Type B pancreatic cell (in vitro differentiated cells): ENCODE measurements around the gene SLC4A9. TPM values are rescaled to one million over a fixed set of nuclear protein-coding genes. Genes with fewer than 3 reads are reported as not detected.
"Not testable (repeated sequence)": the region's sequence is repeated elsewhere in the genome, so short reads cannot be mapped to it uniquely, and the experiment has no call there.

Experiments
- DNase-seq: peaks from one replicate; pipeline ENCODE4 v3.0.0; 2021; ENCODE audit warnings: mixed read lengths; ENCODE audit not compliant: unreplicated experiment; ENCODE audit errors: extremely low spot score
- H3K27ac Mint-ChIP-seq: 2 replicates; pipeline ENCODE4 v1.8.0; 2021; ENCODE audit warnings: mild to moderate bottlenecking, mixed read lengths
- H3K27me3 Mint-ChIP-seq: 2 replicates; pipeline ENCODE4 v1.8.0; 2021; ENCODE audit warnings: mixed read lengths
- H3K36me3 Mint-ChIP-seq: 2 replicates; pipeline ENCODE4 v1.8.0; 2021; ENCODE audit warnings: mixed read lengths
- H3K4me1 Mint-ChIP-seq: one replicate; pipeline ENCODE4 v1.8.0; 2021; ENCODE audit warnings: mixed read lengths; ENCODE audit not compliant: unreplicated experiment
- H3K4me3 Mint-ChIP-seq: 2 replicates; pipeline ENCODE4 v1.8.0; 2021; ENCODE audit warnings: mild to moderate bottlenecking, mixed read lengths
- H3K9me3 Mint-ChIP-seq: 2 replicates; pipeline ENCODE4 v1.8.0; 2021; ENCODE audit warnings: mixed read lengths
- total RNA-seq: library from RNA; stranded (reverse); gene quantifications from 2 replicates; pipeline ENCODE4 v1.2.1, GENCODE V29; 2021; ENCODE audit warnings: low replicate concordance
- TF ChIP-seq, protein P1 (sequence below): fragments of 200-600 bp; sonication (generic); conservative IDR thresholded peaks from 2 replicates; pipeline ENCODE4 v1.5.0; 2021; ENCODE audit warnings: antibody characterized with exemption, mild to moderate bottlenecking

SLC4A9 gene
- total RNA-seq, 1 donor from 2014 or later = not detected

DNA sequence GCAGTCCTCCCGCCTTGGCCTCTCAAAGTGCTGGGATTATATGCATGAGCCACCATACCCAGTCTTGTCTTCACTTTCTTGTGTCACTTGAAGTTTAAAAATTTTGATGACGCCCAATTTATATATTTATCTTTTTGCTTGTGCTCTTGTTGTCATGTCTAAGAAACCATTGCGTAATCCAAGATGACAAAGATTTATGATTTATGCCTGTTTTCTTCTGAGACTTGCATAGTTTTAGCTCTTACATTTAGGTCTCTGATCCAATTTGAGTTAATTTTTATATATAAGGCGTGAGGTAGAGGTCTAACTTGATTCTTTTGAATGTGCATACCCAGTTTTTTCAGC lies 60.2 kb downstream of the SLC4A9 start:
- TF ChIP-seq, protein P1, sequence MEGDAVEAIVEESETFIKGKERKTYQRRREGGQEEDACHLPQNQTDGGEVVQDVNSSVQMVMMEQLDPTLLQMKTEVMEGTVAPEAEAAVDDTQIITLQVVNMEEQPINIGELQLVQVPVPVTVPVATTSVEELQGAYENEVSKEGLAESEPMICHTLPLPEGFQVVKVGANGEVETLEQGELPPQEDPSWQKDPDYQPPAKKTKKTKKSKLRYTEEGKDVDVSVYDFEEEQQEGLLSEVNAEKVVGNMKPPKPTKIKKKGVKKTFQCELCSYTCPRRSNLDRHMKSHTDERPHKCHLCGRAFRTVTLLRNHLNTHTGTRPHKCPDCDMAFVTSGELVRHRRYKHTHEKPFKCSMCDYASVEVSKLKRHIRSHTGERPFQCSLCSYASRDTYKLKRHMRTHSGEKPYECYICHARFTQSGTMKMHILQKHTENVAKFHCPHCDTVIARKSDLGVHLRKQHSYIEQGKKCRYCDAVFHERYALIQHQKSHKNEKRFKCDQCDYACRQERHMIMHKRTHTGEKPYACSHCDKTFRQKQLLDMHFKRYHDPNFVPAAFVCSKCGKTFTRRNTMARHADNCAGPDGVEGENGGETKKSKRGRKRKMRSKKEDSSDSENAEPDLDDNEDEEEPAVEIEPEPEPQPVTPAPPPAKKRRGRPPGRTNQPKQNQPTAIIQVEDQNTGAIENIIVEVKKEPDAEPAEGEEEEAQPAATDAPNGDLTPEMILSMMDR = no peak
- no peaks in the 10 kb centered on the region for H3K4me1 Mint-ChIP-seq
- H3K36me3 Mint-ChIP-seq = peaks cover 30% of the 10 kb centered on the region
- no peak for DNase-seq
- H3K27me3 Mint-ChIP-seq = no peaks in the 10 kb centered on the region
- H3K27ac Mint-ChIP-seq = peak overlapping the region; percentile 8
- H3K4me3 Mint-ChIP-seq = no peak overlapping the region
- peaks cover 3% of the 10 kb centered on the region for H3K9me3 Mint-ChIP-seq

DNA sequence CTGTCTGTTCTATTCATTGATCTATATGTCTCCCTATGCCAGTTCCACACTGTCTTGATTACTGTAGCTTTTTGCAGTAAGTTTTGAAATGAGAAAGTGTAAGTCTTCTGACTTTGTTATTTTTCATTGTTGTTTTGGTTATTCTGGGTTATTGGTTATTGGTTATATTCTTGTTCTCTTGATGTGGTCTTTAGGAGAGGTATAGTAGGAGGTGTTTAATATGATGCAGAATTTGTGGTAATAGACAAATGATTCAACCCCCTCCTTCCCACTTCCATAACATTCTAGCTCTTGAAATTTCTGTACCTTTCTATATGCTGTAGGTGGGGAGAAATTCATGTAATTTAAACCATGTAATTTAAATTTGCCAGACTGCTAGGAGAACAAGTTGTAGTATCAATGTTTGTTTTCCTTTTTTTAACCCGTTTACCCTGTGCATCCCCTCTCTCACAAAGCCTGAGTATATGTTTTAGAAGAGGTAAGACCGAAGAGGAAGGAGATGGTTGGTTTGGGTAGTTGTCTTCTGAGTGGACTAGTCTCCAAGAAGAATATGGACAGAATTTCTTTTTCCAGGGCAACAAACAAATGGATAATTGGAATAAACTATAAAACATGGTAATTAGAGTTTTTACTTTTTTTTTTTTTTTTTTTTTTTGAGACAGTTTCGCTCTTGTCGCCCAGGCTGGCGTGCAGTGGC lies 60.8 kb downstream of the SLC4A9 start:
- Mint-ChIP-seq H3K4me1 (no peaks in the 10 kb centered on the region), H3K4me3 (no peak overlapping the region), H3K36me3 (peaks cover 29% of the 10 kb centered on the region), H3K9me3 (peaks cover 3% of the 10 kb centered on the region), H3K27me3 (no peaks in the 10 kb centered on the region), H3K27ac (no peak overlapping the region)
- TF ChIP-seq, protein P1 = no peak
- no peak for DNase-seq

DNA sequence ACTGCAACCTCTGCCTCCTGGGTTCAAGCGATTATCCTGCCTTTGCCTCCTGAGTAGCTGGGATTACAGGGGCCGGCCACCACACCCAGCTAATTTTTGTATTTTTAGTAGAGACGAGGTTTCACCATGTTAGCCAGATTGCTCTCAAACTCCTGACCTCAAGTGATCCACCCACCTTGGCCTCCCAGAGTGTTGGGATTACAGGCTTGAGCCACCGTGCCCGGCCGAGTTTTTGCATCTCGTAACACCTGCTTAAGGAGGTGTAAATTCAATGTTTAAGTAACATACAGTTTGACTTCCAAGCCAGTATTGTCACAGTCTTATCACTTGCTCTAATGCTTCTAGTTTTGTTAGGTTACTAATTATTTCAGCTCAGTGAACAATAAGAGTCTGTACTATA lies 61.4 kb downstream of the SLC4A9 start:
- not testable (repeated sequence) for H3K9me3 Mint-ChIP-seq, H3K4me3 Mint-ChIP-seq, H3K4me1 Mint-ChIP-seq, H3K27ac Mint-ChIP-seq, H3K27me3 Mint-ChIP-seq, DNase-seq
- H3K36me3 Mint-ChIP-seq = peaks cover 25% of the 10 kb centered on the region

DNA sequence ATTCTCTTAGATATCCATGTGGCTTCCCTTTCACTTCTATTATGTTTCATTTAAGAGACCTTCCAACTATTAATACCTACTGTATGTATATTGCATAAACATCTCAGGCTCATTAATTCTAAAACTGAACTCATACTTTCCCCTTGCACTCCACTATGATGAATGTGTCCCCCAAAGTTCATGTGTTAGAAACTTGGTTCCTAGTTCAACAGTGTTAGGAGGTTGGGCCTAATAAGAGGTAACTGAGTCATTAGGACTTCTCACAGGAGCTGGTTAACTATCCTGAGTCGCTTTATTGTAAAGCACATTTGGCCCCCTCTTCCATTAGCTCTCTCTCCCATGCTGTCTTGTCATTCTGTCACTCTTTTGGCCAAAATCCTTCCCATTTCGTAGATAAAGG lies 63.6 kb downstream of the SLC4A9 start:
- no peaks in the 10 kb centered on the region for H3K4me1 Mint-ChIP-seq
- TF ChIP-seq, protein P1 = no peak
- H3K27ac Mint-ChIP-seq = no peak overlapping the region
- H3K27me3 Mint-ChIP-seq = no peaks in the 10 kb centered on the region
- DNase-seq = no peak
- peaks cover 3% of the 10 kb centered on the region for H3K9me3 Mint-ChIP-seq
- H3K4me3 Mint-ChIP-seq = no peak overlapping the region
- H3K36me3 Mint-ChIP-seq = peaks cover 25% of the 10 kb centered on the region

DNA sequence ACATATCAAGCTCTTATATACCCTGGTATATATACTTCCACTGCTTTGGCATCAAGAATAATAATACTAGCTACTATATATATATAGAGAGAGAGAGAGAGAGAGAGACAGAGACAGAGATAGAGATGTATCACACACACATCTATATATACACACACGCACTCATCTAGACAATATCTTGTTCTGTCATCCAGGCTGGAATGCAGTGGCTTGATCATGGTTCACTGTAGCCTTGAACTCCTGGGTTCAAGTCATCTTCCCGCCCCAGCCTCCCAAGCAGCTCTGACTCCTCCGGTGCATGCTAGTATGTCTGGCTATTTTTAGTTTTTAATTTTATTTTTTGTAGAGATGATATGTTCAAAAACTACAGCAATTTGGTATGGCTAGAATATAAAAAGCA lies 64.1 kb downstream of the SLC4A9 start:
- no peak for DNase-seq
- TF ChIP-seq, protein P1 = no peak
- Mint-ChIP-seq H3K9me3 (peaks cover 3% of the 10 kb centered on the region), H3K36me3 (peaks cover 25% of the 10 kb centered on the region), H3K27ac (no peak overlapping the region), H3K27me3 (no peaks in the 10 kb centered on the region), H3K4me3 (no peak overlapping the region), H3K4me1 (no peaks in the 10 kb centered on the region)

Other genes with a start within 250 kb of the SLC4A9 start
- 8.3 and 10.7 TPM in 2 replicates for gene PURA, start 246.1 kb upstream of the SLC4A9 start, total RNA-seq
- gene IGIP, start 234.3 kb upstream of the SLC4A9 start, total RNA-seq = 2.6 and 2.9 TPM in 2 replicates
- 49.9 and 73.5 TPM in 2 replicates for gene CYSTM1, start 185.0 kb upstream of the SLC4A9 start, total RNA-seq
- 47.1 and 57.9 TPM in 2 replicates for gene PFDN1, start 57.1 kb upstream of the SLC4A9 start, total RNA-seq
- 4.7 and 4.9 TPM in 2 replicates for gene HBEGF, start 13.6 kb upstream of the SLC4A9 start, total RNA-seq
- 108 and 129 TPM in 2 replicates for gene ANKHD1, start 41.6 kb downstream of the SLC4A9 start, total RNA-seq
- gene EIF4EBP3, start 187.5 kb downstream of the SLC4A9 start, total RNA-seq = 4.8 and 8.4 TPM in 2 replicates
- gene SRA1, start 197.3 kb downstream of the SLC4A9 start, total RNA-seq = 32.9 and 36.3 TPM in 2 replicates
- 26.9 and 61.4 TPM in 2 replicates for gene APBB3, start 204.4 kb downstream of the SLC4A9 start, total RNA-seq
- 82.6 and 85.8 TPM in 2 replicates for gene SLC35A4, start 204.6 kb downstream of the SLC4A9 start, total RNA-seq